HepG2 (cell line): Measurements from ENCODE around the gene VKORC1L1. TPM values are rescaled to one million over a fixed set of nuclear protein-coding genes. Genes with fewer than 3 reads are reported as not detected.

Experiments
- AKNA ChIP-seq: sonication (generic); formaldehyde crosslinking; IDR thresholded peaks from 2 replicates; pipeline ENCODE4 v1.4.0; 2020; ENCODE audit warnings: missing genetic modification reagents, borderline replicate concordance
- KDM1A ChIP-seq: IDR thresholded peaks from 2 replicates; pipeline ENCODE4 v1.6.1; 2016; ENCODE audit warnings: missing compliant biosample characterization
- KMT2B ChIP-seq: IDR thresholded peaks from 2 replicates; pipeline ENCODE4 v1.6.1; 2016; ENCODE audit warnings: missing genetic modification reagents, missing compliant biosample characterization
- MEIS2 ChIP-seq: sonication (generic); formaldehyde crosslinking; IDR thresholded peaks from 2 replicates; pipeline ENCODE4 v1.9.0; 2021; ENCODE audit warnings: mild to moderate bottlenecking, missing genetic modification reagents
- NR2F6 ChIP-seq, 2 experiments: IDR thresholded peaks; 2 replicates each; pipeline ENCODE4 v1.6.1; 2016; ENCODE audit warnings: antibody characterized with exemption in 1 of 2, mild to moderate bottlenecking in 1 of 2
- ZNF18 ChIP-seq: sonication (generic); formaldehyde crosslinking; IDR thresholded peaks from 2 replicates; pipeline ENCODE4 v1.8.0; 2022; ENCODE audit warnings: mild to moderate bottlenecking, missing genetic modification reagents; ENCODE audit not compliant: insufficient replicate concordance
- ZNF205 ChIP-seq: IDR thresholded peaks from 2 replicates; pipeline ENCODE4 v1.6.1; 2018; ENCODE audit warnings: missing biosample characterization, missing genetic modification reagents
- ZNF230 ChIP-seq: sonication (generic); formaldehyde crosslinking; IDR thresholded peaks from 2 replicates; pipeline ENCODE4 v1.4.0; 2020; ENCODE audit warnings: mild to moderate bottlenecking, missing genetic modification reagents
- polyA plus RNA-seq, 8 experiments: library from polyadenylated mRNA; depleted of rRNA in 3 of 8; stranded (reverse) in 7 of 8; unstranded in 1 of 8; fragments of >200 nt; fragmentation: Illumina TruSeq in 4 of 8; extraction: Trizol in 4 of 8; gene quantifications; 2 replicates each; pipeline versions ENCODE4 v1.2.1 to v1.2.3, GENCODE V29; 2011 to 2016; ENCODE audit warnings: low read depth in 4 of 8, missing spikeins in 1 of 8, mixed read lengths in 1 of 8; ENCODE audit not compliant: insufficient read depth in 1 of 8
- total RNA-seq, 5 experiments: library from RNA; depleted of rRNA; stranded (reverse); fragments of >200 nt; fragmentation: Illumina TruSeq; extraction: Trizol; gene quantifications; 2 replicates each; pipeline ENCODE4 v1.2.3, GENCODE V29; 2016; ENCODE audit warnings: low read depth in 1 of 5
- TF ChIP-seq, protein P1 (sequence below): sonication (generic); formaldehyde crosslinking; IDR thresholded peaks from 2 replicates; pipeline ENCODE4 v1.4.0; 2020; ENCODE audit warnings: missing genetic modification reagents, borderline replicate concordance
- TF ChIP-seq, protein P2 (sequence below): sonication (generic); formaldehyde crosslinking; IDR thresholded peaks from 2 replicates; pipeline ENCODE4 v1.5.0; 2020; ENCODE audit warnings: mild to moderate bottlenecking, missing genetic modification reagents
- TF ChIP-seq, protein P3 (sequence below): IDR thresholded peaks from 2 replicates; pipeline ENCODE4 v1.6.1; 2016; ENCODE audit warnings: mild to moderate bottlenecking, missing biosample characterization, missing genetic modification reagents

The VKORC1L1 gene
- total and polyA plus RNA-seq, 2 of the 13 experiments (the other 11 are each of a cell fraction or from before 2014, with no cell fraction given), result 13.9 to 16.5 TPM

- TF ChIP-seq MEIS2, result peak; percentile 83; the same call in 1 of the 2 replicates
- peak; percentile 50; the same call in 1 of the 2 replicates for TF ChIP-seq KDM1A (CRISPR knock-in tag)
- TF ChIP-seq ZNF205 (CRISPR knock-in tag), result peak; percentile 90; the same call in 1 of the 2 replicates
- TF ChIP-seq, protein P1, sequence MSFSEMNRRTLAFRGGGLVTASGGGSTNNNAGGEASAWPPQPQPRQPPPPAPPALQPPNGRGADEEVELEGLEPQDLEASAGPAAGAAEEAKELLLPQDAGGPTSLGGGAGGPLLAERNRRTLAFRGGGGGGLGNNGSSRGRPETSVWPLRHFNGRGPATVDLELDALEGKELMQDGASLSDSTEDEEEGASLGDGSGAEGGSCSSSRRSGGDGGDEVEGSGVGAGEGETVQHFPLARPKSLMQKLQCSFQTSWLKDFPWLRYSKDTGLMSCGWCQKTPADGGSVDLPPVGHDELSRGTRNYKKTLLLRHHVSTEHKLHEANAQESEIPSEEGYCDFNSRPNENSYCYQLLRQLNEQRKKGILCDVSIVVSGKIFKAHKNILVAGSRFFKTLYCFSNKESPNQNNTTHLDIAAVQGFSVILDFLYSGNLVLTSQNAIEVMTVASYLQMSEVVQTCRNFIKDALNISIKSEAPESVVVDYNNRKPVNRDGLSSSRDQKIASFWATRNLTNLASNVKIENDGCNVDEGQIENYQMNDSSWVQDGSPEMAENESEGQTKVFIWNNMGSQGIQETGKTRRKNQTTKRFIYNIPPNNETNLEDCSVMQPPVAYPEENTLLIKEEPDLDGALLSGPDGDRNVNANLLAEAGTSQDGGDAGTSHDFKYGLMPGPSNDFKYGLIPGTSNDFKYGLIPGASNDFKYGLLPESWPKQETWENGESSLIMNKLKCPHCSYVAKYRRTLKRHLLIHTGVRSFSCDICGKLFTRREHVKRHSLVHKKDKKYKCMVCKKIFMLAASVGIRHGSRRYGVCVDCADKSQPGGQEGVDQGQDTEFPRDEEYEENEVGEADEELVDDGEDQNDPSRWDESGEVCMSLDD (CRISPR knock-in tag), result peak; percentile 79; the same call in 1 of the 2 replicates
- 0 out of 2 replicates have a peak, but pooled peaks have one; percentile 69 for TF ChIP-seq ZNF230 (CRISPR knock-in tag)
- TF ChIP-seq, protein P2, sequence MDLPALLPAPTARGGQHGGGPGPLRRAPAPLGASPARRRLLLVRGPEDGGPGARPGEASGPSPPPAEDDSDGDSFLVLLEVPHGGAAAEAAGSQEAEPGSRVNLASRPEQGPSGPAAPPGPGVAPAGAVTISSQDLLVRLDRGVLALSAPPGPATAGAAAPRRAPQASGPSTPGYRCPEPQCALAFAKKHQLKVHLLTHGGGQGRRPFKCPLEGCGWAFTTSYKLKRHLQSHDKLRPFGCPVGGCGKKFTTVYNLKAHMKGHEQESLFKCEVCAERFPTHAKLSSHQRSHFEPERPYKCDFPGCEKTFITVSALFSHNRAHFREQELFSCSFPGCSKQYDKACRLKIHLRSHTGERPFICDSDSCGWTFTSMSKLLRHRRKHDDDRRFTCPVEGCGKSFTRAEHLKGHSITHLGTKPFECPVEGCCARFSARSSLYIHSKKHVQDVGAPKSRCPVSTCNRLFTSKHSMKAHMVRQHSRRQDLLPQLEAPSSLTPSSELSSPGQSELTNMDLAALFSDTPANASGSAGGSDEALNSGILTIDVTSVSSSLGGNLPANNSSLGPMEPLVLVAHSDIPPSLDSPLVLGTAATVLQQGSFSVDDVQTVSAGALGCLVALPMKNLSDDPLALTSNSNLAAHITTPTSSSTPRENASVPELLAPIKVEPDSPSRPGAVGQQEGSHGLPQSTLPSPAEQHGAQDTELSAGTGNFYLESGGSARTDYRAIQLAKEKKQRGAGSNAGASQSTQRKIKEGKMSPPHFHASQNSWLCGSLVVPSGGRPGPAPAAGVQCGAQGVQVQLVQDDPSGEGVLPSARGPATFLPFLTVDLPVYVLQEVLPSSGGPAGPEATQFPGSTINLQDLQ, result peak; percentile 60
- TF ChIP-seq KMT2B (CRISPR knock-in tag), result peak; percentile 98
- TF ChIP-seq ZNF18 (CRISPR knock-in tag), result no peak
- TF ChIP-seq AKNA (CRISPR knock-in tag), result 0 out of 2 replicates have a peak, but pooled peaks have one; percentile 47
- TF ChIP-seq, protein P3, sequence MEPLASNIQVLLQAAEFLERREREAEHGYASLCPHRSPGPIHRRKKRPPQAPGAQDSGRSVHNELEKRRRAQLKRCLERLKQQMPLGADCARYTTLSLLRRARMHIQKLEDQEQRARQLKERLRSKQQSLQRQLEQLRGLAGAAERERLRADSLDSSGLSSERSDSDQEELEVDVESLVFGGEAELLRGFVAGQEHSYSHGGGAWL (CRISPR knock-in tag), result peak; percentile 98
- peak; percentile 72; the same call in 1 of the 2 replicates for TF ChIP-seq NR2F6 (IDR thresholded peaks at IDR 0.05)
- peak; percentile 73 for TF ChIP-seq NR2F6 (CRISPR knock-in tag; IDR thresholded peaks at IDR 0.05)
These were observed 109.3 kb downstream of the VKORC1L1 start, which contains the start of gene GUSB (continued) for GRCh38 chr7:65981965-65982792.
